GM23338 (cell line): ENCODE data around the gene UBL7. TPM values are rescaled to one million over a fixed set of nuclear protein-coding genes. Genes with fewer than 3 reads are reported as not detected.

ENCODE experiments used
- ATAC-seq: fragments of 200-7000 bp; cut with Tn5 transposase; 3 replicates; pipeline ENCODE4 v1.9.1; 2020
- DNase-seq: peaks from one replicate; pipeline ENCODE4 v3.0.0-alpha.2; 2015; ENCODE audit warnings: low spot score
- H2AFZ ChIP-seq: fragments of 200-600 bp; sonication (generic); 2 replicates; pipeline ENCODE4 v1.8.0; 2016; ENCODE audit warnings: antibody characterized with exemption, mild to moderate bottlenecking, moderate library complexity
- H3F3A ChIP-seq: fragments of 200-600 bp; sonication (generic); replicated peaks from 2 replicates; pipeline ENCODE4 v1.8.0; 2017; ENCODE audit warnings: antibody characterized with exemption, mixed run types, low read depth
- H3K27ac ChIP-seq: fragments of 200-600 bp; sonication (generic); 2 replicates; pipeline ENCODE4 v1.6.1; 2016; ENCODE audit warnings: low read depth
- H3K27me3 ChIP-seq: fragments of 200-600 bp; sonication (generic); 2 replicates; pipeline ENCODE4 v1.8.0; 2016; ENCODE audit warnings: mild to moderate bottlenecking, mixed run types, moderate library complexity; ENCODE audit not compliant: insufficient read depth
- H3K36me3 ChIP-seq: fragments of 200-600 bp; sonication (generic); 2 replicates; pipeline ENCODE4 v1.8.0; 2016; ENCODE audit warnings: mild to moderate bottlenecking; ENCODE audit not compliant: insufficient read depth
- H3K4me1 ChIP-seq: fragments of 200-600 bp; sonication (generic); 2 replicates; pipeline ENCODE4 v1.8.0; 2016; ENCODE audit warnings: mild to moderate bottlenecking, moderate library complexity; ENCODE audit not compliant: insufficient read depth
- H3K4me2 ChIP-seq: fragments of 200-600 bp; sonication (generic); 2 replicates; pipeline ENCODE4 v1.7.1; 2017; ENCODE audit warnings: mixed run types
- H3K4me3 ChIP-seq: fragments of 200-600 bp; sonication (generic); 2 replicates; pipeline ENCODE4 v1.6.1; 2016; ENCODE audit warnings: mixed run types
- H3K79me2 ChIP-seq: fragments of 200-600 bp; sonication (generic); replicated peaks from 2 replicates; pipeline ENCODE4 v1.8.0; 2017; ENCODE audit warnings: mild to moderate bottlenecking; ENCODE audit not compliant: insufficient read depth
- H3K9me2 ChIP-seq: fragments of 200-600 bp; sonication (generic); 2 replicates; pipeline ENCODE4 v1.8.0; 2017; ENCODE audit not compliant: insufficient read depth
- H4K20me1 ChIP-seq: fragments of 200-600 bp; sonication (generic); replicated peaks from 2 replicates; pipeline ENCODE4 v1.8.0; 2017; ENCODE audit warnings: mild to moderate bottlenecking; ENCODE audit not compliant: insufficient read depth
- H3K27ac Mint-ChIP-seq: 2 replicates; pipeline ENCODE4 v1.8.0; 2020; ENCODE audit warnings: inconsistent platforms, mild to moderate bottlenecking, moderate library complexity, mixed read lengths
- H3K27me3 Mint-ChIP-seq: 3 replicates; pipeline ENCODE4 v1.8.0; 2022; ENCODE audit warnings: low read depth, mild to moderate bottlenecking, moderate library complexity, mixed read lengths, inconsistent platforms; ENCODE audit not compliant: insufficient read depth, poor library complexity
- H3K36me3 Mint-ChIP-seq: 3 replicates; pipeline ENCODE4 v1.8.0; 2021; ENCODE audit warnings: low read depth, mild to moderate bottlenecking, inconsistent platforms, moderate library complexity, mixed read lengths
- H3K4me1 Mint-ChIP-seq: 3 replicates; pipeline ENCODE4 v1.8.0; 2020; ENCODE audit warnings: mild to moderate bottlenecking, inconsistent platforms, mixed read lengths
- H3K4me3 Mint-ChIP-seq: 3 replicates; pipeline ENCODE4 v1.8.0; 2021; ENCODE audit warnings: moderate library complexity, mild to moderate bottlenecking, inconsistent platforms, mixed read lengths
- H3K9me3 Mint-ChIP-seq: 3 replicates; pipeline ENCODE4 v1.8.0; 2020; ENCODE audit warnings: moderate library complexity, mild to moderate bottlenecking, inconsistent platforms, mixed read lengths
- CREB1 ChIP-seq: fragments of 250-450 bp; sonication (Bioruptor Pico); IDR thresholded peaks from 2 replicates; pipeline ENCODE4 v1.5.0; 2020; ENCODE audit warnings: low read depth, mild to moderate bottlenecking, moderate library complexity
- CTCF ChIP-seq, 2 experiments: fragments of 200-600 bp in 1 of 2; sonication (generic) in 1 of 2; conservative IDR thresholded peaks; 2 replicates each; pipeline versions ENCODE4 v1.5.1 to v1.6.1; 2016 to 2017; ENCODE audit warnings: antibody characterized with exemption in 2 of 2, low read depth in 2 of 2, mild to moderate bottlenecking in 2 of 2, moderate library complexity in 1 of 2
- ETS1 ChIP-seq: IDR thresholded peaks from 2 replicates; pipeline ENCODE4 v1.6.1; 2016; ENCODE audit warnings: antibody characterized with exemption
- EZH2 ChIP-seq: fragments of 200-600 bp; sonication (generic); IDR thresholded peaks from one replicate; pipeline ENCODE4 v1.8.0; 2017; ENCODE audit warnings: antibody characterized with exemption, mild to moderate bottlenecking, low read depth; ENCODE audit not compliant: unreplicated experiment
- EZH2phosphoT487 ChIP-seq: fragments of 200-600 bp; sonication (generic); IDR thresholded peaks from one replicate; pipeline ENCODE4 v1.8.1; 2018; ENCODE audit warnings: antibody characterized with exemption; ENCODE audit not compliant: unreplicated experiment
- JUNB ChIP-seq: IDR thresholded peaks from one replicate; pipeline ENCODE4 v1.6.1; 2016; ENCODE audit warnings: antibody characterized with exemption; ENCODE audit not compliant: unreplicated experiment
- NANOG ChIP-seq: IDR thresholded peaks from 2 replicates; pipeline ENCODE4 v1.6.1; 2016; ENCODE audit warnings: antibody characterized with exemption, borderline replicate concordance
- POLR2AphosphoS5 ChIP-seq: IDR thresholded peaks from 2 replicates; pipeline ENCODE4 v1.6.1; 2016; ENCODE audit warnings: antibody characterized with exemption, low read depth
- REST ChIP-seq: IDR thresholded peaks from one replicate; pipeline ENCODE4 v1.6.1; 2018; ENCODE audit warnings: antibody characterized with exemption; ENCODE audit not compliant: unreplicated experiment
- STAT1 ChIP-seq: IDR thresholded peaks from one replicate; pipeline ENCODE4 v1.6.1; 2016; ENCODE audit warnings: antibody characterized with exemption; ENCODE audit not compliant: unreplicated experiment
- ZNF114 ChIP-seq: fragments of 250-450 bp; sonication (Bioruptor Pico); IDR thresholded peaks from 2 replicates; pipeline ENCODE4 v1.5.0; 2020; ENCODE audit warnings: mild to moderate bottlenecking, moderate library complexity
- ZNF331 ChIP-seq: fragments of 250-450 bp; sonication (Bioruptor Pico); IDR thresholded peaks from 2 replicates; pipeline ENCODE4 v1.5.0; 2020; ENCODE audit warnings: low read depth, mild to moderate bottlenecking, moderate library complexity
- ZNF462 ChIP-seq: fragments of 250-450 bp; sonication (Bioruptor Pico); IDR thresholded peaks from 2 replicates; pipeline ENCODE4 v1.5.0; 2020; ENCODE audit warnings: mild to moderate bottlenecking, moderate library complexity
- polyA plus RNA-seq: library from polyadenylated mRNA; unstranded; fragments of >200 nt; fragmentation: Nextera tagmentation; extraction: Ambion mirVana; gene quantifications from 2 replicates; pipeline ENCODE4 v1.2.1, GENCODE V29; 2016
- total RNA-seq: library from RNA; depleted of rRNA; stranded (reverse); fragments of >200 nt; shearing (Covaris generic); gene quantifications from 2 replicates; pipeline ENCODE4 v1.2.3, GENCODE V29; 2014

UBL7 gene
- total and polyA plus RNA-seq, 2 experiments from 2014 or later, result 73.7 to 99.2 TPM

GRCh38 chr15:74408815-74409214 lies 52.1 kb downstream of the UBL7 start:
- Histone ChIP-seq H3K79me2 (no peaks in the 10 kb centered on the region), H3K4me2 (no peak overlapping the region), H3K27me3 (no peaks in the 10 kb centered on the region), H3K36me3 (no peaks in the 10 kb centered on the region), H3K9me2 (no peaks in the 10 kb centered on the region), H4K20me1 (no peaks in the 10 kb centered on the region), H3K4me1 (peaks cover 3% of the 10 kb centered on the region; the same call in 1 of the 2 replicates), H2AFZ (no peak overlapping the region), H3K27ac (0 out of 2 replicates have a peak overlapping the region, but pooled peaks have one; percentile 32), H3F3A (no peaks in the 10 kb centered on the region), H3K4me3 (no peak overlapping the region)
- Mint-ChIP-seq H3K36me3 (no peaks in the 10 kb centered on the region; the same call in 2 of the 3 replicates), H3K9me3 (no peaks in the 10 kb centered on the region; the same call in 2 of the 3 replicates), H3K27ac (no peak overlapping the region), H3K27me3 (peaks cover 6% of the 10 kb centered on the region), H3K4me1 (peaks cover 13% of the 10 kb centered on the region), H3K4me3 (no peak overlapping the region)
- DNase-seq (no peak), ATAC-seq (no peak)
- TF ChIP-seq REST (no peak), ZNF114 (CRISPR knock-in tag) (no peak), CTCF (conservative IDR thresholded peaks at IDR 0.05; ENCODE audit: low read depth in 2 of 2) (no peak), ZNF331 (CRISPR knock-in tag) (no peak), POLR2AphosphoS5 (no peak), EZH2 (no peak), ETS1 (no peak), CREB1 (CRISPR knock-in tag) (no peak), NANOG (no peak), EZH2phosphoT487 (no peak), STAT1 (no peak), JUNB (no peak), ZNF462 (CRISPR knock-in tag) (no peak)
